IMR-90 (cell line): ENCODE data around the gene KRT86. TPM values are rescaled to one million over a fixed set of nuclear protein-coding genes. Genes with fewer than 3 reads are reported as not detected.

ENCODE experiments used
- ATAC-seq: fragments of 200-7000 bp; cut with Tn5 transposase; 2 replicates; pipeline ENCODE4 v1.9.1; 2020; ENCODE audit warnings: low read depth, mild to moderate bottlenecking, moderate library complexity
- BruUV-seq: library from RNA; stranded (reverse); fragments of 400-500 nt; replicated peaks from 2 replicates; lab custom pipeline; 2021; lab: Mats Ljungman, UMichigan
- CTCF ChIA-PET: fragments of 300-600 bp; formaldehyde crosslinking; extraction: SDS; loops from one replicate; lab custom pipeline; 2021; ENCODE audit warnings: antibody characterized with exemption; lab: Yijun Ruan, JAX
- POLR2A ChIA-PET: fragments of 300-600 bp; sonication (Branson Sonifier 250); formaldehyde crosslinking; loops from one replicate; lab custom pipeline; 2022; ENCODE audit warnings: antibody characterized with exemption; ENCODE audit not compliant: unreplicated experiment; lab: Charles Lee
- DNase-seq: peaks from one replicate; pipeline ENCODE4 v3.0.0; 2013
- H2AFZ ChIP-seq: replicated peaks from 2 replicates; pipeline ENCODE3; 2013; ENCODE audit warnings: low read length, mild to moderate bottlenecking; ENCODE audit not compliant: poor library complexity
- H2AK5ac ChIP-seq: 2 replicates; pipeline ENCODE4 v1.6.1; 2013; ENCODE audit warnings: low read depth, low read length, inconsistent platforms
- H2AK9ac ChIP-seq: replicated peaks from 2 replicates; pipeline ENCODE3; 2013; ENCODE audit warnings: mild to moderate bottlenecking, low read depth, low read length, moderate library complexity; ENCODE audit not compliant: poor library complexity
- H2BK120ac ChIP-seq: 2 replicates; pipeline ENCODE4 v1.6.1; 2013; ENCODE audit warnings: low read depth, low read length, inconsistent platforms
- H2BK15ac ChIP-seq: 3 replicates; pipeline ENCODE4 v1.6.1; 2013; ENCODE audit warnings: low read depth, low read length, inconsistent platforms
- H2BK20ac ChIP-seq: 2 replicates; pipeline ENCODE4 v1.6.1; 2013; ENCODE audit warnings: low read depth, mild to moderate bottlenecking, inconsistent platforms, low read length, moderate library complexity
- H2BK5ac ChIP-seq: 2 replicates; pipeline ENCODE4 v1.6.1; 2013; ENCODE audit warnings: mild to moderate bottlenecking, low read depth, low read length, inconsistent platforms; ENCODE audit not compliant: poor library complexity, severe bottlenecking
- H3K14ac ChIP-seq: replicated peaks from 2 replicates; pipeline ENCODE4 v1.6.1; 2013; ENCODE audit warnings: low read depth, low read length, inconsistent platforms
- H3K18ac ChIP-seq: 2 replicates; pipeline ENCODE4 v1.6.1; 2013; ENCODE audit warnings: low read depth, low read length, control low read depth
- H3K23ac ChIP-seq: 2 replicates; pipeline ENCODE4 v1.6.1; 2013; ENCODE audit warnings: low read depth, low read length, inconsistent platforms
- H3K27ac ChIP-seq: 2 replicates; pipeline ENCODE4 v1.5.1; 2013; ENCODE audit warnings: mild to moderate bottlenecking, control low read depth, low read length; ENCODE audit not compliant: insufficient read depth
- H3K27me3 ChIP-seq: 2 replicates; pipeline ENCODE4 v1.6.1; 2013; ENCODE audit warnings: low read length; ENCODE audit not compliant: control insufficient read depth, insufficient read depth
- H3K36me3 ChIP-seq: 2 replicates; pipeline ENCODE4 v1.6.1; 2013; ENCODE audit warnings: low read length, mixed read lengths; ENCODE audit not compliant: control insufficient read depth, insufficient read depth
- H3K4ac ChIP-seq: 2 replicates; pipeline ENCODE4 v1.6.1; 2013; ENCODE audit warnings: low read depth, low read length, inconsistent platforms
- H3K4me1 ChIP-seq: 2 replicates; pipeline ENCODE4 v1.6.1; 2013; ENCODE audit warnings: low read length, mixed read lengths; ENCODE audit not compliant: control insufficient read depth, insufficient read depth
- H3K4me2 ChIP-seq: 2 replicates; pipeline ENCODE4 v1.6.1; 2013; ENCODE audit warnings: low read depth, mild to moderate bottlenecking, control low read depth, low read length, moderate library complexity
- H3K4me3 ChIP-seq: 2 replicates; pipeline ENCODE4 v1.5.1; 2013; ENCODE audit warnings: low read depth, mild to moderate bottlenecking, control low read depth, low read length, moderate library complexity; ENCODE audit not compliant: insufficient read depth
- H3K56ac ChIP-seq: 2 replicates; pipeline ENCODE4 v1.6.1; 2013; ENCODE audit warnings: low read length, inconsistent platforms; ENCODE audit not compliant: insufficient read depth; ENCODE audit errors: extremely low read depth
- H3K79me1 ChIP-seq, 2 experiments: 2 replicates each; pipeline ENCODE4 v1.6.1; 2013; ENCODE audit warnings: low read length in 2 of 2, inconsistent platforms in 1 of 2, low read depth in 1 of 2
- H3K9ac ChIP-seq: 2 replicates; pipeline ENCODE4 v1.6.1; 2013; ENCODE audit warnings: low read depth, low read length, control low read depth
- H3K9me1 ChIP-seq: 2 replicates; pipeline ENCODE4 v1.6.1; 2013; ENCODE audit warnings: low read length, inconsistent platforms; ENCODE audit not compliant: insufficient read depth
- H3K9me3 ChIP-seq: 2 replicates; pipeline ENCODE4 v1.6.1; 2013; ENCODE audit warnings: low read length; ENCODE audit not compliant: control insufficient read depth, insufficient read depth
- H4K20me1 ChIP-seq: 2 replicates; pipeline ENCODE4 v1.6.1; 2013; ENCODE audit warnings: low read length, inconsistent platforms; ENCODE audit not compliant: insufficient read depth
- H4K5ac ChIP-seq: 2 replicates; pipeline ENCODE4 v1.6.1; 2013; ENCODE audit warnings: mild to moderate bottlenecking, low read depth, low read length, control low read depth
- H4K8ac ChIP-seq, 2 experiments: 2 replicates each; pipeline ENCODE4 v1.6.1; 2013; ENCODE audit warnings: low read depth in 2 of 2, low read length in 2 of 2, control low read depth in 1 of 2, inconsistent platforms in 1 of 2
- H4K91ac ChIP-seq: 2 replicates; pipeline ENCODE4 v1.6.1; 2013; ENCODE audit warnings: low read depth, low read length, inconsistent platforms; ENCODE audit not compliant: insufficient read depth
- MAZ ChIP-seq: IDR thresholded peaks from 2 replicates; pipeline ENCODE4 v1.6.1; 2012; ENCODE audit warnings: low read depth, mild to moderate bottlenecking, low read length, improper control_type of control experiment, moderate library complexity, borderline replicate concordance
- WGBS, 2 experiments: methylation state at CpG; one replicate each; pipeline versions ENCODE4 v1.1.5 to v1.1.7; 2013; ENCODE audit warnings: missing lambda C conversion rate in 2 of 2; ENCODE audit not compliant: insufficient read length in 1 of 2; ENCODE audit errors: extremely low coverage in 2 of 2; 5-methylcytosine and 5-hydroxymethylcytosine counted together
- dilution Hi-C: fragments of 300-500 bp; cut with HindIII; formaldehyde crosslinking; loops from one replicate; pipeline ENCODE4 v1.14.3; 2018; ENCODE audit warnings: low sequenced_read_pairs; ENCODE audit not compliant: unreplicated experiment
- in situ Hi-C: fragments of 300-500 bp; cut with MboI; formaldehyde crosslinking; loops from 3 replicates; pipeline ENCODE4 v1.14.3; 2019; ENCODE audit warnings: low sequenced_read_pairs, inconsistent platforms, mixed read lengths
- intact Hi-C: fragments of 100-400 bp; cut with micrococcal nuclease; formaldehyde crosslinking; loops from 2 replicates; pipeline ENCODE4 v1.10.0; 2022
- polyA plus RNA-seq, 3 experiments: library from polyadenylated mRNA; depleted of rRNA; stranded (reverse); fragments of >200 nt; gene quantifications; 2 replicates each; pipeline ENCODE4 v1.2.3, GENCODE V29; 2012; ENCODE audit warnings: low replicate concordance in 1 of 3
- total RNA-seq: library from RNA; depleted of rRNA; stranded (reverse); fragments of >200 nt; gene quantifications from 2 replicates; pipeline ENCODE4 v1.2.3, GENCODE V29; 2012

Gene KRT86
- total and polyA plus RNA-seq, 2 of the 4 experiments (the other 2 are of a cell fraction) = not detected

- WGBS, 2 experiments = no CpG with 5 or more reads among the region's 2 CpGs
Measured at GRCh38 chr12:52342781-52343490, 68.5 kb downstream of the KRT86 start.

More at GRCh38 chr12:52342781-52343490, 68.5 kb downstream of the KRT86 start:
- Histone ChIP-seq H3K4ac (no peak overlapping the region), H2BK5ac (no peak overlapping the region), H3K9me3 (peaks cover 6% of the 10 kb centered on the region), H3K27me3 (peaks cover 67% of the 10 kb centered on the region), H4K20me1 (no peaks in the 10 kb centered on the region), H2AFZ (no peak overlapping the region), H3K56ac (no peak overlapping the region), H3K4me3 (no peak overlapping the region), H4K5ac (no peak overlapping the region), H3K36me3 (no peaks in the 10 kb centered on the region), H3K23ac (no peak overlapping the region), H3K79me1 (no peaks in the 10 kb centered on the region), H2AK9ac (no peak overlapping the region), H3K9me1 (no peaks in the 10 kb centered on the region), H4K8ac (no peak overlapping the region), H3K14ac (no peak overlapping the region), H3K18ac (no peak overlapping the region), H3K4me1 (no peaks in the 10 kb centered on the region), H2BK120ac (no peak overlapping the region), H3K9ac (no peak overlapping the region), H3K4me2 (no peak overlapping the region), H2AK5ac (no peak overlapping the region), H3K27ac (no peak overlapping the region), H2BK20ac (no peak overlapping the region), H4K91ac (no peak overlapping the region), H2BK15ac (no peak overlapping the region)
- in situ Hi-C loops (no loop called here), intact Hi-C loops (no loop called here), dilution Hi-C loops (no loop called here)
- TF ChIP-seq MAZ = no peak
- POLR2A ChIA-PET = no interaction called here
- DNase-seq (no peak), ATAC-seq (no peak)
- no TSS peak for BruUV-seq
- CTCF ChIA-PET = no interaction called here
